AML-193 (cell line): Measurements from ENCODE around the gene AMPD3.

Source experiments
- DNase-seq, 2 experiments: peaks; one replicate each; lab custom pipeline; 2025; lab: John Stamatoyannopoulos, UW

The AMPD3 gene

GRCh38 chr11:10461276-10461790 is 6.3 kb downstream of the AMPD3 start:
- DNase-seq: no peak

- DNase-seq: no peak
Measured at GRCh38 chr11:10462746-10463300, 7.8 kb downstream of the AMPD3 start.

- DNase-seq: no peak
Measured at GRCh38 chr11:10473371-10473770, 18.3 kb downstream of the AMPD3 start.

GRCh38 chr11:10474551-10474950 is 19.5 kb downstream of the AMPD3 start:
- DNase-seq: no peak

- no peak for DNase-seq
Measured at GRCh38 chr11:10476342-10476741, 21.3 kb downstream of the AMPD3 start.

GRCh38 chr11:10476927-10477689 is 22.0 kb downstream of the AMPD3 start:
- DNase-seq: no peak

GRCh38 chr11:10477690-10478046 is 22.6 kb downstream of the AMPD3 start:
- no peak for DNase-seq

- no peak for DNase-seq
Measured at GRCh38 chr11:10478066-10478465, 23.0 kb downstream of the AMPD3 start.

GRCh38 chr11:10478574-10479550 is 23.8 kb downstream of the AMPD3 start:
- no peak for DNase-seq

GRCh38 chr11:10480026-10480425 is 25.0 kb downstream of the AMPD3 start:
- no peak for DNase-seq

- DNase-seq: no peak
Measured at GRCh38 chr11:10480760-10481159, 25.7 kb downstream of the AMPD3 start.

- DNase-seq: no peak
Measured at GRCh38 chr11:10481560-10482349, 26.7 kb downstream of the AMPD3 start.

- no peak for DNase-seq
Measured at GRCh38 chr11:10483174-10483573, 28.1 kb downstream of the AMPD3 start.

GRCh38 chr11:10483584-10483983 is 28.5 kb downstream of the AMPD3 start:
- no peak for DNase-seq

- DNase-seq: no peak
Measured at GRCh38 chr11:10484461-10485180, 29.6 kb downstream of the AMPD3 start.

- no peak for DNase-seq
Measured at GRCh38 chr11:10485646-10486045, 30.6 kb downstream of the AMPD3 start.

- DNase-seq: no peak
Measured at GRCh38 chr11:10486161-10486840, 31.2 kb downstream of the AMPD3 start.

- DNase-seq: no peak
Measured at GRCh38 chr11:10487002-10487647, 32.1 kb downstream of the AMPD3 start.

GRCh38 chr11:10488121-10488933 is 33.3 kb downstream of the AMPD3 start:
- DNase-seq: no peak
